22Rv1 (cell line): ENCODE data around the gene PRCP.

Experiments used
- ZFX ChIP-seq: fragments of 450-650 bp; IDR thresholded peaks from 2 replicates; pipeline ENCODE4 v1.6.1; 2017; ENCODE audit warnings: antibody characterized with exemption, borderline replicate concordance
- TF ChIP-seq, protein P1 (sequence below): fragments of 450-650 bp; IDR thresholded peaks from 2 replicates; pipeline ENCODE4 v1.5.1; 2017; ENCODE audit warnings: mild to moderate bottlenecking

DNA sequence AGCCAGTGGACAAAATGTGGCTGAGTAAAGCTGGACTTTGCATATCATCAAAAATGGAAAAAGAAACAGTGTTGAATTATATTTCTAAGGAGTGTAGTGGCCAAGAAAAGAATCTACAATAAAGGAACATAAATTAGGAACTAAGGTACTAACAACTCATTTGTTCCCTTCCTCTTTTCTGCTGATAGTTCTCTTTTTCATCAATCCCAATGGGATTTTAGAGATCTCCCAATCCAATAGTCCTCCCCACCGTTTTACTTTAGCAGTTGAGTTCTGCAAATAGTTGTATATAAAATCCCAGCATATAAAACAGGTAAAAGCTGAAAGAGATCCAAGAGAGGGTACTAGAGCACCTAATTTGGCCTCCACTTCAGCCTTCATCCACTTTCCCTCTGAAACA is 2.0 kb downstream of the PRCP start:
- TF ChIP-seq, protein P1, sequence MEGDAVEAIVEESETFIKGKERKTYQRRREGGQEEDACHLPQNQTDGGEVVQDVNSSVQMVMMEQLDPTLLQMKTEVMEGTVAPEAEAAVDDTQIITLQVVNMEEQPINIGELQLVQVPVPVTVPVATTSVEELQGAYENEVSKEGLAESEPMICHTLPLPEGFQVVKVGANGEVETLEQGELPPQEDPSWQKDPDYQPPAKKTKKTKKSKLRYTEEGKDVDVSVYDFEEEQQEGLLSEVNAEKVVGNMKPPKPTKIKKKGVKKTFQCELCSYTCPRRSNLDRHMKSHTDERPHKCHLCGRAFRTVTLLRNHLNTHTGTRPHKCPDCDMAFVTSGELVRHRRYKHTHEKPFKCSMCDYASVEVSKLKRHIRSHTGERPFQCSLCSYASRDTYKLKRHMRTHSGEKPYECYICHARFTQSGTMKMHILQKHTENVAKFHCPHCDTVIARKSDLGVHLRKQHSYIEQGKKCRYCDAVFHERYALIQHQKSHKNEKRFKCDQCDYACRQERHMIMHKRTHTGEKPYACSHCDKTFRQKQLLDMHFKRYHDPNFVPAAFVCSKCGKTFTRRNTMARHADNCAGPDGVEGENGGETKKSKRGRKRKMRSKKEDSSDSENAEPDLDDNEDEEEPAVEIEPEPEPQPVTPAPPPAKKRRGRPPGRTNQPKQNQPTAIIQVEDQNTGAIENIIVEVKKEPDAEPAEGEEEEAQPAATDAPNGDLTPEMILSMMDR = no peak
- TF ChIP-seq ZFX = no peak
